ENCODE data around the gene ATG2A. TPM values are rescaled to one million over a fixed set of nuclear protein-coding genes. Genes with fewer than 3 reads are reported as not detected.
A peak's percentile ranks its signal among the peaks of the same experiment; 100 is the strongest.

The ATG2A gene
- total and polyA plus RNA-seq, 10 of the 15 experiments (the other 5 are each of a cell fraction or from before 2014, with no cell fraction given) = 0.08 to 19.0 (median 4.6) TPM

DNA sequence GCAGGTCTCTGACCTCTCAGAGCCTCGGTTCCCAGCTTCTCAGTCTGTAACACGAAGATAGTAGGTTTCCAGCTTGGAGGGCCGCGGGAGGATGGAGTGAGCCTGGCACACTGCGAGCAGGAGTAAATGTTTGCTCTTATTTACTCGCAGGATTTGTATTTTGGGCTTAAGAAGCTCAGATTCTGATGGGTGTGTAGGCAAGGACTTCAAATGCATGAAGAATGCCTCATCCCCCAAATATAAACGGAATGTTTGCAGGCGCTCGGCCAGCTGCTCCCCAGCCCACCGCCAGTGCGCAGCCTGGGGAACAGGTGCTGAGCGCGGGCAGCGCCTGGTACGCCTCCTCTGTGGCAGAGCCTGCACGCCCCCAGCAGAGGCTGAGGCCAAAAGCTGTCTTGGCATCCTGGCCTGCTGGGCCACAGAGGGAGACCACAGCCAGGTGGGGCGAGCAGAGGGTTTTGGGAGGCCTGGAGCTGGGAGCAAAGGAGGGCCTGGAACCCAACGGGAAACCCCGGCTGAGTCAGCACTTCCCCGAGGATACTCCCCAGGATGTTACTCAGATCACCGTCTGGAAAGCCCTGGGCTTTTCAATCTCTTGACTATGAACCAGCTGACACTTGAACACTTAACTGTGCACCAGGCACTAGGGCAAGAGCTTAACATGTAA lies 48.0 kb downstream of the ATG2A start:
- Histone ChIP-seq H3K9me3 (replicated peaks; ENCODE audit: control insufficient read depth, insufficient read depth, low read length) (no peaks in the 10 kb centered on the region), H3K4me1 (ENCODE audit: control insufficient read depth, insufficient read depth, low read length) (peaks cover 88% of the 10 kb centered on the region), H3K27ac (ENCODE audit: control insufficient read depth, insufficient read depth) (peak overlapping the region; percentile 92), H4K20me1 (ENCODE audit: control insufficient read depth, insufficient read depth) (peaks cover 3% of the 10 kb centered on the region; the same call in 1 of the 2 replicates), H2AFZ (ENCODE audit: control insufficient read depth, low read depth, low read length) (no peak overlapping the region), H3K27me3 (replicated peaks in 1 of 2; ENCODE audit: control insufficient read depth in 2 of 2, insufficient read depth in 2 of 2, low read length in 1 of 2) (no peaks in the 10 kb centered on the region), H3K36me3 (ENCODE audit: control insufficient read depth in 2 of 2, insufficient read depth in 2 of 2, low read length in 1 of 2) (peaks cover 17 to 30% of the 10 kb centered on the region in 2 experiments; a peak in 3 of 4 replicates), H3K4me2 (ENCODE audit: control insufficient read depth, insufficient read depth) (peak overlapping the region; percentile 62), H3K9ac (ENCODE audit: control insufficient read depth, insufficient read depth, low read length) (peak overlapping the region; percentile 73), H3K4me3 (peak overlapping the region; percentile 62; the same call in 1 of the 2 replicates), H3K79me2 (ENCODE audit: control insufficient read depth, insufficient read depth, low read length) (peaks cover 89% of the 10 kb centered on the region)
- no TSS peak for BruUV-seq (replicated peaks)
- intact Hi-C loops (cut with micrococcal nuclease; ENCODE audit: unreplicated experiment) (no loop called here), in situ Hi-C loops (cut with MboI) (loop anchor here (10.0 kb wide), 1 partner anchor 556 kb away; the partner anchor contains the start of gene NEAT1)
- ChIA-PET CTCF (interaction anchor here (0.8 to 28.8 kb wide), 8 partner anchors 8 to 252 kb away, joined by 3 to 1208 read pairs (median 4); partner anchors contain the start of genes ARL2, CDC42BPG, EHD1 and FAU), SMC1A (ENCODE audit: uncharacterized antibody, unreplicated experiment) (interaction anchor here (2.0 to 15.0 kb wide), 4 partner anchors 10 to 25 kb away, joined by 9 to 306 read pairs (median 14); no protein-coding TSS in a partner anchor), RAD21 (ENCODE audit: unreplicated experiment) (interaction anchor here (1.0 to 15.8 kb wide), 5 partner anchors 9 to 25 kb away, joined by 3 to 316 read pairs (median 24); partner anchors contain the start of genes CDC42BPG and EHD1), POLR2A (interaction anchor here (0.5 to 24.3 kb wide), 5 partner anchors 10 to 639 kb away, joined by 3 to 620 read pairs (median 30); partner anchors contain the start of genes CDC42BPG and EHD1)
- ATAC-seq (no peak), DNase-seq (ENCODE audit: low read depth, low spot score) (no peak), FAIRE-seq (no peak)
- 68% methylated on average over 21 of the region's 21 CpGs for WGBS (ENCODE audit: insufficient coverage, insufficient replicate concordance, low lambda C conversion rate, missing lambda C conversion rate)
- TF ChIP-seq, protein P1, sequence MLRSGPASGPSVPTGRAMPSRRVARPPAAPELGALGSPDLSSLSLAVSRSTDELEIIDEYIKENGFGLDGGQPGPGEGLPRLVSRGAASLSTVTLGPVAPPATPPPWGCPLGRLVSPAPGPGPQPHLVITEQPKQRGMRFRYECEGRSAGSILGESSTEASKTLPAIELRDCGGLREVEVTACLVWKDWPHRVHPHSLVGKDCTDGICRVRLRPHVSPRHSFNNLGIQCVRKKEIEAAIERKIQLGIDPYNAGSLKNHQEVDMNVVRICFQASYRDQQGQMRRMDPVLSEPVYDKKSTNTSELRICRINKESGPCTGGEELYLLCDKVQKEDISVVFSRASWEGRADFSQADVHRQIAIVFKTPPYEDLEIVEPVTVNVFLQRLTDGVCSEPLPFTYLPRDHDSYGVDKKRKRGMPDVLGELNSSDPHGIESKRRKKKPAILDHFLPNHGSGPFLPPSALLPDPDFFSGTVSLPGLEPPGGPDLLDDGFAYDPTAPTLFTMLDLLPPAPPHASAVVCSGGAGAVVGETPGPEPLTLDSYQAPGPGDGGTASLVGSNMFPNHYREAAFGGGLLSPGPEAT (IDR thresholded peaks at IDR 0.05; ENCODE audit: low read depth) = 0 out of 2 replicates have a peak, but pooled peaks have one; percentile 13
- TF ChIP-seq RELA (IDR thresholded peaks at IDR 0.05; ENCODE audit: borderline replicate concordance, partially characterized antibody) (peak; percentile 32), SMAD5 (IDR thresholded peaks at IDR 0.05; ENCODE audit: low read depth) (0 out of 2 replicates have a peak, but pooled peaks have one; percentile 39), POLR2AphosphoS5 (IDR thresholded peaks at IDR 0.05; ENCODE audit: low read length) (peak; percentile 23), EED (IDR thresholded peaks at IDR 0.05; ENCODE audit: low read depth) (peak; percentile 65), TCF3 (IDR thresholded peaks at IDR 0.05; ENCODE audit: borderline replicate concordance, insufficient read depth, low read depth, low read length) (peak; percentile 61; the same call in 1 of the 2 replicates)
- TF ChIP-seq, protein P2, sequence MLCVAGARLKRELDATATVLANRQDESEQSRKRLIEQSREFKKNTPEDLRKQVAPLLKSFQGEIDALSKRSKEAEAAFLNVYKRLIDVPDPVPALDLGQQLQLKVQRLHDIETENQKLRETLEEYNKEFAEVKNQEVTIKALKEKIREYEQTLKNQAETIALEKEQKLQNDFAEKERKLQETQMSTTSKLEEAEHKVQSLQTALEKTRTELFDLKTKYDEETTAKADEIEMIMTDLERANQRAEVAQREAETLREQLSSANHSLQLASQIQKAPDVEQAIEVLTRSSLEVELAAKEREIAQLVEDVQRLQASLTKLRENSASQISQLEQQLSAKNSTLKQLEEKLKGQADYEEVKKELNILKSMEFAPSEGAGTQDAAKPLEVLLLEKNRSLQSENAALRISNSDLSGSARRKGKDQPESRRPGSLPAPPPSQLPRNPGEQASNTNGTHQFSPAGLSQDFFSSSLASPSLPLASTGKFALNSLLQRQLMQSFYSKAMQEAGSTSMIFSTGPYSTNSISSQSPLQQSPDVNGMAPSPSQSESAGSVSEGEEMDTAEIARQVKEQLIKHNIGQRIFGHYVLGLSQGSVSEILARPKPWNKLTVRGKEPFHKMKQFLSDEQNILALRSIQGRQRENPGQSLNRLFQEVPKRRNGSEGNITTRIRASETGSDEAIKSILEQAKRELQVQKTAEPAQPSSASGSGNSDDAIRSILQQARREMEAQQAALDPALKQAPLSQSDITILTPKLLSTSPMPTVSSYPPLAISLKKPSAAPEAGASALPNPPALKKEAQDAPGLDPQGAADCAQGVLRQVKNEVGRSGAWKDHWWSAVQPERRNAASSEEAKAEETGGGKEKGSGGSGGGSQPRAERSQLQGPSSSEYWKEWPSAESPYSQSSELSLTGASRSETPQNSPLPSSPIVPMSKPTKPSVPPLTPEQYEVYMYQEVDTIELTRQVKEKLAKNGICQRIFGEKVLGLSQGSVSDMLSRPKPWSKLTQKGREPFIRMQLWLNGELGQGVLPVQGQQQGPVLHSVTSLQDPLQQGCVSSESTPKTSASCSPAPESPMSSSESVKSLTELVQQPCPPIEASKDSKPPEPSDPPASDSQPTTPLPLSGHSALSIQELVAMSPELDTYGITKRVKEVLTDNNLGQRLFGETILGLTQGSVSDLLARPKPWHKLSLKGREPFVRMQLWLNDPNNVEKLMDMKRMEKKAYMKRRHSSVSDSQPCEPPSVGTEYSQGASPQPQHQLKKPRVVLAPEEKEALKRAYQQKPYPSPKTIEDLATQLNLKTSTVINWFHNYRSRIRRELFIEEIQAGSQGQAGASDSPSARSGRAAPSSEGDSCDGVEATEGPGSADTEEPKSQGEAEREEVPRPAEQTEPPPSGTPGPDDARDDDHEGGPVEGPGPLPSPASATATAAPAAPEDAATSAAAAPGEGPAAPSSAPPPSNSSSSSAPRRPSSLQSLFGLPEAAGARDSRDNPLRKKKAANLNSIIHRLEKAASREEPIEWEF (IDR thresholded peaks at IDR 0.05; ENCODE audit: insufficient replicate concordance, low read depth, low read length) = no peak
- TF ChIP-seq, protein P3, sequence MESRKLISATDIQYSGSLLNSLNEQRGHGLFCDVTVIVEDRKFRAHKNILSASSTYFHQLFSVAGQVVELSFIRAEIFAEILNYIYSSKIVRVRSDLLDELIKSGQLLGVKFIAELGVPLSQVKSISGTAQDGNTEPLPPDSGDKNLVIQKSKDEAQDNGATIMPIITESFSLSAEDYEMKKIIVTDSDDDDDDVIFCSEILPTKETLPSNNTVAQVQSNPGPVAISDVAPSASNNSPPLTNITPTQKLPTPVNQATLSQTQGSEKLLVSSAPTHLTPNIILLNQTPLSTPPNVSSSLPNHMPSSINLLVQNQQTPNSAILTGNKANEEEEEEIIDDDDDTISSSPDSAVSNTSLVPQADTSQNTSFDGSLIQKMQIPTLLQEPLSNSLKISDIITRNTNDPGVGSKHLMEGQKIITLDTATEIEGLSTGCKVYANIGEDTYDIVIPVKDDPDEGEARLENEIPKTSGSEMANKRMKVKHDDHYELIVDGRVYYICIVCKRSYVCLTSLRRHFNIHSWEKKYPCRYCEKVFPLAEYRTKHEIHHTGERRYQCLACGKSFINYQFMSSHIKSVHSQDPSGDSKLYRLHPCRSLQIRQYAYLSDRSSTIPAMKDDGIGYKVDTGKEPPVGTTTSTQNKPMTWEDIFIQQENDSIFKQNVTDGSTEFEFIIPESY (IDR thresholded peaks at IDR 0.05) = peak; percentile 75
